ENCODE data around the gene EFNA2. TPM values are rescaled to one million over a fixed set of nuclear protein-coding genes. Genes with fewer than 3 reads are reported as not detected.

Gene EFNA2
- total RNA-seq, 4 donors from 2014 or later = not detected

DNA sequence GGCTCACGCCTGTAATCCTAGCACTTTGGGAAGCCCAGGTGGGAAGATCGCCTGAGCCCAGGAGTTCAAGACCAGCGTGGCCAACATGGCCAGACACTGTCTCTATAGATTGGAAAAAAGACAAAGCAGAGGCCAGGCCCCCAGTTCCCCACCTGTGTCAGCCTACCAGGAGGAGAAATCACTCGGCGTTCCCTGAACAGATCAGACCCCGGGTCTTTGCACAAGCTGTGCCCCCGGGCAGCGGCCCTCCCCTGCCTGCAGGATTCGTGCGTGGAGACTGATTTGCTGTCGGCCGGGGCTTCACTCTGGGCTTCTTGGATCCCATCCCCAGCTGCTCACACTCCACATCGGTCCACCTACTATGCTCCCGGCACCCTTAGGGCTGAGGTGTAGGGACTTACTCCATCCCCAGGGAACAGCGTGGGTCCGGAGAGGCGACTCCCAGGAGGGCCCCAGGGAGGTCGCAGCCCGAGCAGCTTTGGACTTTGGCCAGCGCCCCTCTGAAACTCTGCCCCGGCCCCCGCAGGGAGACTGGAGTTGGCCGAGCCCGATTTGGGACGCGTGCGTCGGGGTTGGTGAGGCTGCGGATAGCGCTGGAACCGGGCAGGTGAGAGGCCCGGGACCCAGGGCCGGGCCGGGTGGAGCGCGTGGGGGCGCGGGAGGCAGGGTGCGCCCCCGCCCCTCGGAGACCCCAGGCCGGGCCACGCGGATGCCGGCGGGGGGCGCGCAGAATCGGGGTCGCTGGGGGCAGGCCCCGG is 515 bp upstream of the EFNA2 start:
- peak overlapping the region; percentile 5 to 72 (median 62) for H3K27ac ChIP-seq
- peaks cover 15 to 74% (median 23%) of the 10 kb centered on the region in 4 donors for H3K27me3 ChIP-seq
- H3K4me1 ChIP-seq = peaks cover 7 to 51% (median 22%) of the 10 kb centered on the region in 3 donors
- no peak for TF ChIP-seq POLR2A (IDR thresholded peaks at IDR 0.05)
- TF ChIP-seq, protein P1, sequence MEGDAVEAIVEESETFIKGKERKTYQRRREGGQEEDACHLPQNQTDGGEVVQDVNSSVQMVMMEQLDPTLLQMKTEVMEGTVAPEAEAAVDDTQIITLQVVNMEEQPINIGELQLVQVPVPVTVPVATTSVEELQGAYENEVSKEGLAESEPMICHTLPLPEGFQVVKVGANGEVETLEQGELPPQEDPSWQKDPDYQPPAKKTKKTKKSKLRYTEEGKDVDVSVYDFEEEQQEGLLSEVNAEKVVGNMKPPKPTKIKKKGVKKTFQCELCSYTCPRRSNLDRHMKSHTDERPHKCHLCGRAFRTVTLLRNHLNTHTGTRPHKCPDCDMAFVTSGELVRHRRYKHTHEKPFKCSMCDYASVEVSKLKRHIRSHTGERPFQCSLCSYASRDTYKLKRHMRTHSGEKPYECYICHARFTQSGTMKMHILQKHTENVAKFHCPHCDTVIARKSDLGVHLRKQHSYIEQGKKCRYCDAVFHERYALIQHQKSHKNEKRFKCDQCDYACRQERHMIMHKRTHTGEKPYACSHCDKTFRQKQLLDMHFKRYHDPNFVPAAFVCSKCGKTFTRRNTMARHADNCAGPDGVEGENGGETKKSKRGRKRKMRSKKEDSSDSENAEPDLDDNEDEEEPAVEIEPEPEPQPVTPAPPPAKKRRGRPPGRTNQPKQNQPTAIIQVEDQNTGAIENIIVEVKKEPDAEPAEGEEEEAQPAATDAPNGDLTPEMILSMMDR (IDR thresholded peaks at IDR 0.05) = no peak
- intact Hi-C loops (cut with DNase I) = loop anchor here (10.0 kb wide), 1 partner anchor 170 kb away; the partner anchor contains the start of gene APC2
- peak overlapping the region in 1 of 4 donors; percentile 57 for H3K4me3 ChIP-seq
- DNase-seq = no peak
- H3K36me3 ChIP-seq = no peaks in the 10 kb centered on the region
- 67 to 100% methylated on average over 1 to 8 of the region's 51 CpGs for WGBS, 2 donors
- H3K9me3 ChIP-seq = no peaks in the 10 kb centered on the region

DNA sequence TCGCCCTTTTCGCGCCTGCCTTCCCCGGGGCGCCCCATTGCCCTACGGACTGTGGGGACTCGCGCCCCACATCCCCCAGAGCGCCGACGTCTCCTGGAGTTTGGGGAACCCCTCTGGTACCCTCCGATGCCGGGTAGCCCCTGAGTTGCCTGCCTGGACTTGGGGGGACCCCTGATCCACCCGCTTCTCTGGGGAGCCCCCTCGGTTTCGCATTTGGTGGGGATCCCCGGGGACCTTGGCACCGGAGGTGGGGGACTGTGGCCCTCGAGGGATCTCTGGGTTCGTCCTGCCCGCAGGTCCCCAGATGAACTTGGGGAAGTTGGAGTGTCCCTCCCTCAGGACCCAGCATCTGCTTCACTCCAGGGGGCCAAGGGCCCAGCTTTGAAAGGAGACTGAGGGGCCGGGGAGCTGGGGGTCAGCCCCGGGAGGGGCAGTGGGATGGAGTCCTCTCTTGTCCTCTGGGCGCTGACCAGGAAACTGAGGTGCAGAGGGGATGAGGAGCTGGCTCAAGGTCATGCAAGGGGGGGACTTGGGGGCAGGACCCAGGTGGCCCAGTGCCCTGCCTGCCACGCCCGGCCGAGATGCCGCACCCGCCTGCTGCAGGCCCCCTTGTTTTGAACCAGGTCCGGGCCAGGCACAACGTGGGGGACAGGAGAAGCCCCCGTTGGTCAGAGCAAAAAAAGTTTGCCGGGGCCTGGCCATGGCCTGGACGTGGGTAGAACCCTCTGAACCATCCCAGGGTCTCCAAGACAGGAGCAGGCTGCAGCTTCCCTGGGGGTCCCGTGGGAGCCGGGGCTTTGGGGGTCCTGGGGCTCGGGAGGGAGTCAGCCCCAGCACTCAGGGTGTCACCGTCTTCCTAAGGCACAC is 1.0 kb downstream of the EFNA2 start:
- intact Hi-C loops (cut with DNase I) = loop anchor here (10.0 kb wide), 1 partner anchor 168 kb away; the partner anchor contains the start of gene APC2
- no peaks in the 10 kb centered on the region for H3K36me3 ChIP-seq
- H3K4me1 ChIP-seq = peaks cover 7 to 52% (median 22%) of the 10 kb centered on the region in 3 donors
- no peak overlapping the region for H3K27ac ChIP-seq
- H3K27me3 ChIP-seq = peaks cover 15 to 90% (median 26%) of the 10 kb centered on the region in 4 donors
- no peak for DNase-seq
- H3K4me3 ChIP-seq = peak overlapping the region in 2 of 4 donors; percentile 38 to 57
- H3K9me3 ChIP-seq = no peaks in the 10 kb centered on the region
- TF ChIP-seq, protein P1 (IDR thresholded peaks at IDR 0.05) = no peak
- TF ChIP-seq POLR2A (IDR thresholded peaks at IDR 0.05) = no peak
- WGBS, 2 donors = 26% methylated on average over 8 of the region's 38 CpGs; no CpG with 5 or more reads in 1 of the 2 donors

DNA sequence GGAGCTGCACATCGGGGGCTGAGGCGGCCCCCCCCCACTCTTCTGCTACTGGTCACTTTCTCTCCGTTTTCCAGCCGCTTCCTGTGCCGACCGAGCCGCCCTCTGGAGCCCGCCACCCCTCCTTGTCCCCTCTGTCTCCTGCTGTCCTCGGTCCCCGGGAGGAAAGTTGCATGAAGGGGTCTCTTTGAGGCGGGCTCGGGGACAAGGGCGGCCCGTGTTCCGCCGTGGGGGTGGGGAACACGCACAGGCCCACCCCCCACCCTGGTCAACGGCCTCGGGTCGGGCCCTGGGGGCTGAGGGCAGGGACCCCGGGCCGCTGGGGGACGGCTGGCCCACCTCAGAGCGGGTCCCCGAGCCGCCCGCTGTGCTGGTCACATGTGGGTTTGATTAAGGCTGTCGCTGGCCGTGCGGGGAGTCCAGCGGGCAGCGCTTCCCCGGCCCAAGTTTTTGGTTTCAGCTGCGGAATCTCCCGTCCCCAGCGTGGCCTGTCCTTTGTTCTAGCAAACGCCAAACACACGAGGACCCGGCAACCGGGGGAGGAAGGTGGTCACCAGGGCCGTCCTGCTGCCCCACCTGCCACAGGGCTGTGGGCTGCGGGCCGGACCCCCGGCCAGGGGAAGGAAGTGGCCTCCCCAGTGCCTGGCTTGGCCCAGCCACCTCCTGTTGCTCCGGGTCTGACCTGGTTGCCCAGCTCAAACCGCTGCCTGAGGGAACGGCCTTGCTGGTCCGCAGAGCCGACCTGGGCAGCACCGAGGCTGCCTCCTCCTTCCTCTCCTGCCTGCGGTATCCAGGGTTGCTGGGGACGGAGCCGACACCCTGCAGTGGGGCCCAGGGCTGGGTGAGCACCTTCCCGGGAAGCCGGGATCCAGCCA is 1.9 kb downstream of the EFNA2 start:
- TF ChIP-seq, protein P1 (IDR thresholded peaks at IDR 0.05) = no peak
- TF ChIP-seq POLR2A (IDR thresholded peaks at IDR 0.05) = no peak
- WGBS, 2 donors = 4% methylated on average over 4 of the region's 55 CpGs; no CpG with 5 or more reads in 1 of the 2 donors
- Histone ChIP-seq H3K36me3 (no peaks in the 10 kb centered on the region), H3K9me3 (no peaks in the 10 kb centered on the region), H3K4me1 (peaks cover 7 to 56% (median 22%) of the 10 kb centered on the region in 3 donors), H3K27me3 (peaks cover 15 to 98% (median 26%) of the 10 kb centered on the region in 4 donors), H3K27ac (no peak overlapping the region), H3K4me3 (no peak overlapping the region)
- no peak for DNase-seq
- intact Hi-C loops (cut with DNase I) = loop anchor here (10.0 kb wide), 1 partner anchor 167 kb away; the partner anchor contains the start of gene APC2

DNA sequence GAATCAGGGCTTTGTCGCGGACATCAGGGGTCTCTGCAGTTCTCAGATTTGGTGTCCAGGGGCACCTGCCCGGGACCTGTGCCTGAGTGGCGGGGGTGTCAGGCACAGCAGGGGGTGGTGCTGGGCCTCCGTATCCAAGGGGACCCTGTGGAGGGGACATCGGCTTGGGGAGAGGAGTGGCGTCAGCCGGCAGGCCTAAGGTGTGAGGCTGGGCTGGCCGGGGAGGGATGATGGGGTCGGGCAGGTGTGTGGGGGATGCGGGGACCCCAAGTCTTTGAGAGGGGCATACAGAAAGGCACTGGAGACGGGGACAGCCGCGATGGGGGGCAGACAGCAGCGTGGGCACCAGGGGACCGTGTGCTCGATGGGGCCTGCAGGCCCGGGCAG is 2.5 kb downstream of the EFNA2 start:
- Histone ChIP-seq H3K27ac (no peak overlapping the region), H3K4me3 (no peak overlapping the region), H3K9me3 (no peaks in the 10 kb centered on the region), H3K36me3 (no peaks in the 10 kb centered on the region), H3K4me1 (peaks cover 7 to 51% (median 22%) of the 10 kb centered on the region in 3 donors), H3K27me3 (peaks cover 15 to 98% (median 26%) of the 10 kb centered on the region in 4 donors)
- TF ChIP-seq, protein P1 (IDR thresholded peaks at IDR 0.05) = no peak
- no peak for TF ChIP-seq POLR2A (IDR thresholded peaks at IDR 0.05)
- WGBS, 2 donors = 79 to 82% methylated on average over 3 to 11 of the region's 18 CpGs
- intact Hi-C loops (cut with DNase I) = loop anchor here (10.0 kb wide), 1 partner anchor 167 kb away; the partner anchor contains the start of gene APC2
- no peak for DNase-seq

All from esophagus squamous epithelium (tissue), 5 donors.